ENCODE data around the gene SMAD6. TPM values are rescaled to one million over a fixed set of nuclear protein-coding genes. Genes with fewer than 3 reads are reported as not detected.

SMAD6 gene
- total and polyA plus RNA-seq, 9 of the 15 experiments (the other 6 are each of a cell fraction or from before 2014, with no cell fraction given) = 0.10 to 15.5 (median 3.7) TPM

GRCh38 chr15:66670762-66671580 is 31.1 kb upstream of the SMAD6 start (continued):
- TF ChIP-seq ZNF609 (CRISPR knock-in tag; IDR thresholded peaks at IDR 0.05; ENCODE audit: borderline replicate concordance) (no peak), ZNF347 (CRISPR knock-in tag; IDR thresholded peaks at IDR 0.05; ENCODE audit: low read depth) (no peak), TCFL5 (CRISPR knock-in tag; conservative IDR thresholded peaks at IDR 0.05) (no peak), RBM25 (IDR thresholded peaks at IDR 0.05; ENCODE audit: low read depth, low read length, severe bottlenecking) (peak; percentile 79), SMARCA5 (IDR thresholded peaks at IDR 0.05) (peak; percentile 72; the same call in 1 of the 2 replicates), MITF (IDR thresholded peaks at IDR 0.05) (no peak), ZKSCAN1 (IDR thresholded peaks at IDR 0.05; ENCODE audit: low read depth, low read length) (0 out of 2 replicates have a peak, but pooled peaks have one; percentile 40), POLR2G (IDR thresholded peaks at IDR 0.05; ENCODE audit: low read depth, low read length) (peak; percentile 30; the same call in 1 of the 2 replicates), PYGO2 (tag; IDR thresholded peaks at IDR 0.05) (no peak), ZNF12 (CRISPR knock-in tag; IDR thresholded peaks at IDR 0.05) (no peak), TOE1 (IDR thresholded peaks at IDR 0.05; ENCODE audit: borderline replicate concordance) (no peak), TOE1 (CRISPR knock-in tag; IDR thresholded peaks at IDR 0.05; ENCODE audit: borderline replicate concordance, low read depth) (no peak), PCBP2 (IDR thresholded peaks at IDR 0.05; ENCODE audit: low read depth, low read length, poor library complexity, severe bottlenecking) (no peak), PTBP1 (IDR thresholded peaks at IDR 0.05; ENCODE audit: low read depth, low read length) (peak; percentile 34; the same call in 1 of the 2 replicates), ZBTB33 (CRISPR knock-in tag; IDR thresholded peaks at IDR 0.05) (peak; percentile 75; the same call in 1 of the 2 replicates), ELK3 (CRISPR knock-in tag; IDR thresholded peaks at IDR 0.05) (no peak), CHD4 (IDR thresholded peaks at IDR 0.05; ENCODE audit: insufficient read depth, insufficient replicate concordance, low read depth, low read length, poor library complexity, severe bottlenecking) (peak; percentile 46)

Measured in K562 (cell line).